ENCODE measurements around the gene NODAL. TPM values are rescaled to one million over a fixed set of nuclear protein-coding genes. Genes with fewer than 3 reads are reported as not detected.
A peak's percentile ranks its signal among the peaks of the same experiment; 100 is the strongest.

Gene NODAL
- total RNA-seq, 2 donors from 2014 or later = not detected

- Mint-ChIP-seq H3K27ac (peak overlapping the region; percentile 84), H3K4me3 (peak overlapping the region; percentile 58), H3K27me3 (no peaks in the 10 kb centered on the region), H3K4me1 (peaks cover 17% of the 10 kb centered on the region), H3K36me3 (ENCODE audit: low read depth) (peaks cover 9% of the 10 kb centered on the region), H3K9me3 (no peaks in the 10 kb centered on the region)
- ATAC-seq (replicated peaks) = no peak
Observed at GRCh38 chr10:70432561-70433263, 8.8 kb downstream of the NODAL start.

DNA sequence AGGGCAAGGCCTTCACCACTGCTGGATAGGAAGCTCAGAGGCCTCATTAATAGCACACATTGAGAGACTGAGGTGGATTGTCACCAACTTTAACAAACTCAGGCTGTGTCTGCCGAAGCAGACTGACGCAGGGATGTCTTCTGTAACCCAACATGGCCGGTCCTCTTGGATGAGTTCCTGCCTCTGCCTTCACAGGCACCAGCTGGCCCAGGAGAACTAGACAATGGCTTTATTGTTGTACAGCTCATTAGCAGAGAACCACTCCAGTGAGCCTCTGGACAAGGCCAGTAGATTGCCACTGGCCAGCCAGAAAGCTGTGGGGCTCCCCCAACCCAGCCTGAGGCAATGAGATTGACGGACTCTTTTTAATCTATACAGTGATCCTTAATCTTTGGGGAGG is 9.4 kb downstream of the NODAL start:
- Mint-ChIP-seq H3K36me3 (ENCODE audit: low read depth) (peaks cover 15% of the 10 kb centered on the region), H3K9me3 (no peaks in the 10 kb centered on the region), H3K27ac (peak overlapping the region; percentile 84), H3K4me3 (peak overlapping the region; percentile 58), H3K27me3 (no peaks in the 10 kb centered on the region), H3K4me1 (peaks cover 17% of the 10 kb centered on the region)
- ATAC-seq (replicated peaks) = no peak

- Mint-ChIP-seq H3K36me3 (ENCODE audit: low read depth) (peaks cover 18% of the 10 kb centered on the region), H3K27ac (peak overlapping the region; percentile 28), H3K4me1 (peaks cover 17% of the 10 kb centered on the region), H3K27me3 (no peaks in the 10 kb centered on the region), H3K4me3 (no peak overlapping the region), H3K9me3 (no peaks in the 10 kb centered on the region)
- peak; percentile 28 for ATAC-seq (replicated peaks)
Observed at GRCh38 chr10:70430493-70431445, 10.7 kb downstream of the NODAL start.

DNA sequence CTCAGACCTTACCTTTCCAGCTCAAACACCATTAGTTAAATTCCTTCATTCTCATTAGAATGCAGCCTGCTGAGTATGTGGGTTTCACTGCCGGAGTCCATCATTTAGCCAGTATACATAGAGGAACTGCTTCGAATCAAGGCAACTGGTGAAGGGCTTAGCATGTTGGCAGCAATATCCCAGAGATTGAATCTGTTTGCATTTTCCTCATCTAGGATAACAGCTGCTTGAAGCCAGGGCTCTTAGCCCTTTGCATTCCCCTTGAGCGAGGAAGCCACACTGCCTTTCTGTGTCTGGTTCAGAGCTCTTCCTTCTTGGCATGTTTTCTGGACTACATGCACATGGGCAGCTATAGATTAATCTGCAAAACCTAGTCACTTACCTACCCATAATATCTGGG is 14.7 kb downstream of the NODAL start:
- no peak overlapping the region for H3K4me3 Mint-ChIP-seq

DNA sequence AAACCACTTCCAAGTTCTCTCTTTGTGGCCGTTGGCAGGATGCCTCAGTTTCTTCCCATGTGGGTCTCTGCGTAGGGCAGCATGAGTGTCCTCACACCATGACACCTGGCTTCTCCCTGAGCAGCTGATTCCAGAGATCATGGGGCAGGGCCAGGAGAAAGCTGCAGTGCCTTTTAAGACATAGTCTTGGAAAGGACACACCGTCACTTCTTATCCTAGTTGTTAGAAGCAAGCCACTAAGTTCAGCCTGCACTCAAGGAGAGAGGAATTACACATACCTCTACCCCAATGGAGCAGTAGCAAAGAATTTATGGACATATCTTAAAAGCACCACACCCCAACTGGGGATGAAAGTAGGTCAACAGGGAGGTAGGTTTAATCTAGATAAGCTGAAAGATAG is 16.4 kb downstream of the NODAL start:
- no peak overlapping the region for H3K4me3 Mint-ChIP-seq
- H3K27ac Mint-ChIP-seq = peak overlapping the region; percentile 24
- no peaks in the 10 kb centered on the region for H3K27me3 Mint-ChIP-seq
- ATAC-seq (replicated peaks) = no peak
- peaks cover 68% of the 10 kb centered on the region for H3K36me3 Mint-ChIP-seq (ENCODE audit: low read depth)
- H3K4me1 Mint-ChIP-seq = peaks cover 20% of the 10 kb centered on the region
- no peaks in the 10 kb centered on the region for H3K9me3 Mint-ChIP-seq

More for the DNA sequence above, 14.7 kb downstream of the NODAL start:
- Mint-ChIP-seq H3K27ac (peak overlapping the region; percentile 25), H3K36me3 (ENCODE audit: low read depth) (peaks cover 51% of the 10 kb centered on the region), H3K27me3 (no peaks in the 10 kb centered on the region), H3K9me3 (no peaks in the 10 kb centered on the region), H3K4me1 (peaks cover 22% of the 10 kb centered on the region)
- ATAC-seq (replicated peaks) = no peak

GRCh38 chr10:70424320-70424719 is 17.2 kb downstream of the NODAL start:
- H3K27ac Mint-ChIP-seq = peak overlapping the region; percentile 24
- ATAC-seq (replicated peaks) = no peak
- H3K4me3 Mint-ChIP-seq = no peak overlapping the region
- H3K36me3 Mint-ChIP-seq (ENCODE audit: low read depth) = peaks cover 76% of the 10 kb centered on the region
- H3K27me3 Mint-ChIP-seq = no peaks in the 10 kb centered on the region
- H3K9me3 Mint-ChIP-seq = no peaks in the 10 kb centered on the region
- peaks cover 20% of the 10 kb centered on the region for H3K4me1 Mint-ChIP-seq

DNA sequence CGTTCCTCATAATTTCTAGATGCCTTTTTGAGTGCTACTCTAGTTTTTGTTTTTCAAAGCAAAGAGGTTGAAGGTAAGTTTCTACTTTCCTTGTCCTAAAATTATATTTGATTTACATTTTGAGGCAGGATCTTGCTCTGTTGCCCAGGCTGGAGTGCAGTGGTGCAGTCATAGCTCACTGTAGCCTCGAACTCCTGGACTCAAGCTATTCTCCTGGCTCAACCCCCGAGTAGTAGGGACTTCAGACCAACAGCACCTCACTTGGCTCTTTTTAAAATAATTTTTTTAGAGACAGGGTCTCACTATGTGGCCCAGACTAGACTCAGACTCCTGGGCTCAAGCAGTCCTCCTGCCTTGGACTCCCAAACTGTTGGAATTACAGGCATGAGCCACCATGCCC is 22.8 kb downstream of the NODAL start:
- Mint-ChIP-seq H3K27me3 (no peaks in the 10 kb centered on the region), H3K27ac (peak overlapping the region; percentile 82), H3K36me3 (ENCODE audit: low read depth) (peaks cover 49% of the 10 kb centered on the region)

GRCh38 chr10:70418229-70418628 is 23.3 kb downstream of the NODAL start:
- peaks cover 44% of the 10 kb centered on the region for H3K36me3 Mint-ChIP-seq (ENCODE audit: low read depth)
- ATAC-seq (replicated peaks) = peak; percentile 87

More for the DNA sequence above, 22.8 kb downstream of the NODAL start:
- Mint-ChIP-seq H3K4me3 (no peak overlapping the region), H3K4me1 (peaks cover 28% of the 10 kb centered on the region), H3K9me3 (no peaks in the 10 kb centered on the region)
- ATAC-seq (replicated peaks) = no peak

GRCh38 chr10:70417568-70417967 is 23.9 kb downstream of the NODAL start:
- peak overlapping the region; percentile 82 for H3K27ac Mint-ChIP-seq
- peaks cover 22% of the 10 kb centered on the region for H3K4me1 Mint-ChIP-seq
- peak; percentile 87 for ATAC-seq (replicated peaks)
- peak overlapping the region; percentile 49 for H3K4me3 Mint-ChIP-seq
- peaks cover 42% of the 10 kb centered on the region for H3K36me3 Mint-ChIP-seq (ENCODE audit: low read depth)
- no peaks in the 10 kb centered on the region for H3K27me3 Mint-ChIP-seq
- H3K9me3 Mint-ChIP-seq = no peaks in the 10 kb centered on the region

More at GRCh38 chr10:70418229-70418628, 23.3 kb downstream of the NODAL start:
- Mint-ChIP-seq H3K27ac (peak overlapping the region; percentile 82), H3K9me3 (no peaks in the 10 kb centered on the region), H3K4me3 (peak overlapping the region; percentile 49), H3K4me1 (peaks cover 26% of the 10 kb centered on the region), H3K27me3 (no peaks in the 10 kb centered on the region)

DNA sequence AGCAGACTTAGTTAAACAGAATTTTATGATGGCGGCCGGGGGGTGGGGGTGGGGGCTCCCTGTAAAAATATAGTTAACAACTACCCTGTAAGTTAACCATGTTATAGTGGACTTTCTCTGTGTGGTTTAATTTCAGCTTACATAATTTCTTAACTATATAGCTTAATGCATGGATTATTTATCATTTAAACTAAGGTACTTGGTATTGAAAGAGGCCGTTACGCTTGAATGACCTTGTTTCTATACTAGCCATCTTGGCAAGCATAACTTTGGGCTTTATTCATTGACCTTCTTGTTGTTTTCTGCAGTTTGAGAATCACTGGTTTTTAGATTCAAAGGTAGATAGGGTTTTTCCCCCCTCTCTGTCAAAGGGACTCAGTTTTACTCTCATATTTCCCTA is 29.1 kb downstream of the NODAL start:
- ATAC-seq (replicated peaks) = no peak
- Mint-ChIP-seq H3K4me3 (no peak overlapping the region), H3K4me1 (peaks cover 35% of the 10 kb centered on the region), H3K27ac (peak overlapping the region; percentile 63), H3K9me3 (no peaks in the 10 kb centered on the region), H3K36me3 (ENCODE audit: low read depth) (peaks cover 47% of the 10 kb centered on the region), H3K27me3 (no peaks in the 10 kb centered on the region)

DNA sequence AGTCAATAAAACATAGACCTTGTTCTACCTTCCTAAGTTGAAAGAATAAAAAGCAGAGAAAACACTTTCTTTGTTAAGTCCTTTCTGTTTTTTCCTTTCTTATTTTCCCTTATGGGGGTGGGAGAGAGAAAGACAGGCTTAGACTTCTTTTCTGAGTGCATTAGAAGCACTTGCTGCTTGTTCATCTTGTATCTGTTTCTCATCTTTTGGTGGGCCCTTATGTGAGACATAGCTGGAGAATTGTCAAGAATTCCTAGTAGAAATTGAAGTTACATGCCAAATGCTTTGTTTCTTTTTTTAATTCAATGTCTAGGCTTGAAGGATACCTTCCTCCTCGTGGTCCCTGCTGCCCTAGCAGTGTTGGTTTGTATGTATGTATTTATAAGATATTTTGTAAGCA is 30.9 kb downstream of the NODAL start:
- peaks cover 56% of the 10 kb centered on the region for H3K36me3 Mint-ChIP-seq (ENCODE audit: low read depth)
- ATAC-seq (replicated peaks) = no peak
- no peak overlapping the region for H3K27ac Mint-ChIP-seq
- H3K4me3 Mint-ChIP-seq = no peak overlapping the region
- H3K9me3 Mint-ChIP-seq = no peaks in the 10 kb centered on the region
- peaks cover 39% of the 10 kb centered on the region for H3K4me1 Mint-ChIP-seq
- no peaks in the 10 kb centered on the region for H3K27me3 Mint-ChIP-seq

DNA sequence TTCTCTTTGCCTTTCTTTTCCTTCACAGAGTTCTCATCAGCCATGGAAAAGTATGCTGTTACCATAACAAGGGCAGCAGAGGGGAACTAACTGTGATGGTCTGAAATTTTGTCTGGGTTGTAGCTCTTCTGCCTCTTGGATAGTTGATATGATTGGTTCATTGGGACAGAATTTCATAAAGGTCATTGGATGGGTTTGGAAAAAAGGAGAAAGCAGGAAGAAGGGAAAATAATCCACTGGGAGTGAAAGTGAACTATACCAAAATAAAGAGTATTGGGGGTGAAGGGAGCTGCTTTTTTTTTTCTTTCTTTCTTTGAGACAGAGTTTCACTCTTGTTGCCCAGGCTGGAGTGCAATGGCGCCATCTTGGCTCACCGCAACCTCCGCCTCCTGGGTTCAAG is 31.7 kb downstream of the NODAL start:
- H3K4me1 Mint-ChIP-seq = peaks cover 43% of the 10 kb centered on the region
- no peak overlapping the region for H3K27ac Mint-ChIP-seq
- H3K36me3 Mint-ChIP-seq (ENCODE audit: low read depth) = peaks cover 64% of the 10 kb centered on the region
- ATAC-seq (replicated peaks) = no peak
- no peaks in the 10 kb centered on the region for H3K27me3 Mint-ChIP-seq
- no peaks in the 10 kb centered on the region for H3K9me3 Mint-ChIP-seq
- no peak overlapping the region for H3K4me3 Mint-ChIP-seq

DNA sequence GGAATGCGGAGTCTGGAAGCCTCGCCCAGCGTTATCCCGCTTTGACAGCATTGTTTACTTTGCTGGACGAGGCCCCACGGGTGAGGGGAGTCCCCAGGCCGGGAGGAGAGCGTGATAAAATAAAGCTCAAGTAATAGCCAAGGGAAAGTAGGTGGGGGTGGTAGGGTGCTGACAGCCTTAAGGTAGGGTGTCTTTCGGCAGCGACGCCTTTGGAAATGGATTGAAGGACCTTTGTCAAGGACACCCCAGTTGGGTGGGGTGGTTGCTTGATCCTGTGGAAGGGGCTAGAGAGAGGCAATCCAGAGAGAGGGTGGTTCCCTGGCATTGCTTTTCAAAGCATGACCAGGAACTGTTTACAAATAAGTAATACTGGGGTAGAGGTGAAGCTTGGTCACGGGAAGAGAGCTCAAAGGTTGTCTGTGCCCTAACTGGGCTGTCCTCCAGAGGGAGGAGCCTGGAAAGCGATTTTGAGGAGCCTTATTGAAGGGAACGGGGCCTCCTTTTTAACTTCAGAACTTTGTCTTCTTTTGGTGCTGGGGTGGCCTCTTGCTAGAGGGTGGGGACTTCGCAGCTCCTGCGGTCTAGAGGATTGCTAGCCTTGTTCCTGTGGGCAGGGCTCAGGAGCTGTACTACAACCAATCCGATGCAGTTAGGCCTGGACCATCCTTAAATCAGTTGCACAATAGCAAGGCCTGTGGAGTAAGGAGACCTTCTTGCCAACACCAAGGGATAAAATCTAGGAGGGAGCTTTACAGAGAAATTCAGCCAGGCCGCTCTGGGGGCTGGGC is 36.2 kb downstream of the NODAL start:
- H3K27ac Mint-ChIP-seq = peak overlapping the region; percentile 94
- peaks cover 48% of the 10 kb centered on the region for H3K4me1 Mint-ChIP-seq
- H3K36me3 Mint-ChIP-seq (ENCODE audit: low read depth) = peaks cover 39% of the 10 kb centered on the region
- peak overlapping the region; percentile 98 for H3K4me3 Mint-ChIP-seq
- ATAC-seq (replicated peaks) = peak; percentile 38
- no peaks in the 10 kb centered on the region for H3K27me3 Mint-ChIP-seq
- no peaks in the 10 kb centered on the region for H3K9me3 Mint-ChIP-seq

DNA sequence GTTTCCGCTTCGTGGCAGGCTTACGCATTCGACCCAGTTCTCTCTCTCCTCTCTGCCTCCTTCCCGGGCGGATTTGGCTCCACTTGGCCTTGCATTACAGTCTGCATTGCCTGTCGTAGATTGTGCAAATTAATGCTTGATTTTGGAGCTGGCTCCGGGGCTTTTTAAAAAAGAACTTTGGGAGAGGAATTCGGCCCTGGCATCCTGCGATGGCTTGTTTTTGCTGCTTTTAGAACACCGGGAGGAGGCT is 36.8 kb downstream of the NODAL start:
- H3K9me3 Mint-ChIP-seq = no peaks in the 10 kb centered on the region
- peaks cover 45% of the 10 kb centered on the region for H3K4me1 Mint-ChIP-seq
- ATAC-seq (replicated peaks) = peak; percentile 5
- H3K27me3 Mint-ChIP-seq = no peaks in the 10 kb centered on the region
- peaks cover 34% of the 10 kb centered on the region for H3K36me3 Mint-ChIP-seq (ENCODE audit: low read depth)
- peak overlapping the region; percentile 94 for H3K27ac Mint-ChIP-seq
- peak overlapping the region; percentile 98 for H3K4me3 Mint-ChIP-seq
